Lung (tissue), 12 donors: ENCODE measurements around the gene EDN1. TPM values are rescaled to one million over a fixed set of nuclear protein-coding genes. Genes with fewer than 3 reads are reported as not detected.
A peak's percentile ranks its signal among the peaks of the same experiment; 100 is the strongest.

Source experiments
- ATAC-seq: fragments of 200-7000 bp; cut with Tn5 transposase; one replicate; pipeline ENCODE4 v1.9.1; 2020; ENCODE audit warnings: moderate number of reproducible peaks; ENCODE audit not compliant: insufficient read depth, low FRiP score
- DNase-seq, 3 donors: peaks; one replicate each; pipeline ENCODE4 v3.0.0-alpha.2; 2013 to 2017
- H3K27ac ChIP-seq, 2 donors: one replicate each; pipeline ENCODE4 v1.5.1; 2013; ENCODE audit warnings: mild to moderate bottlenecking in 2 of 2, moderate library complexity in 2 of 2, control low read depth in 1 of 2, inconsistent platforms in 1 of 2, low read depth in 1 of 2, low read length in 1 of 2
- H3K27me3 ChIP-seq, 3 donors: one replicate each; pipeline ENCODE4 v1.5.1; 2013; ENCODE audit warnings: low read length in 2 of 3; ENCODE audit not compliant: control insufficient read depth in 3 of 3, insufficient read depth in 3 of 3
- H3K36me3 ChIP-seq, 4 donors: one replicate each; pipeline ENCODE4 v1.5.1; 2013; ENCODE audit warnings: low read length in 4 of 4, mild to moderate bottlenecking in 1 of 4, moderate library complexity in 1 of 4; ENCODE audit not compliant: control insufficient read depth in 4 of 4, insufficient read depth in 4 of 4
- H3K4me1 ChIP-seq, 5 donors: one replicate each; pipeline ENCODE4 v1.5.1; 2013; ENCODE audit warnings: low read length in 5 of 5, mild to moderate bottlenecking in 2 of 5, moderate library complexity in 1 of 5; ENCODE audit not compliant: control insufficient read depth in 5 of 5, insufficient read depth in 5 of 5
- H3K4me3 ChIP-seq: one replicate; pipeline ENCODE4 v1.5.1; 2013; ENCODE audit warnings: mild to moderate bottlenecking, control low read depth, moderate library complexity
- H3K9ac ChIP-seq, 2 donors: one replicate each; pipeline ENCODE4 v1.5.1; 2013; ENCODE audit warnings: low read length in 2 of 2, control low read depth in 1 of 2; ENCODE audit not compliant: insufficient read depth in 1 of 2
- H3K9me3 ChIP-seq, 4 donors: one replicate each; pipeline ENCODE4 v1.5.1; 2013; ENCODE audit warnings: low read length in 3 of 4, mild to moderate bottlenecking in 1 of 4, moderate library complexity in 1 of 4; ENCODE audit not compliant: control insufficient read depth in 4 of 4, insufficient read depth in 3 of 4
- WGBS, 2 donors: extraction: QIAGEN DNeasy Blood & Tissue Kit; methylation state at CpG; one replicate each; pipeline ENCODE4 v1.1.7; 2013; 5-methylcytosine and 5-hydroxymethylcytosine counted together
- polyA plus RNA-seq, 2 donors: library from polyadenylated mRNA; stranded (reverse); fragments of 200-250 nt; gene quantifications; one replicate each; pipeline ENCODE4 v1.2.1, GENCODE V29; 2013
- total RNA-seq, 2 donors: library from RNA; depleted of rRNA in 1 of 2; stranded (reverse); fragments of >200 nt in 1 of 2; gene quantifications; one replicate each; pipeline ENCODE4 v1.2.1, GENCODE V29; 2014 to 2021
- TF ChIP-seq, protein P1 (sequence below): IDR thresholded peaks from 2 replicates; pipeline ENCODE4 v1.5.1; 2012; ENCODE audit warnings: mild to moderate bottlenecking; ENCODE audit errors: control extremely low read depth, extremely low read depth
- donor health status: control.
- donor health status: control.
- donor health status: Bipolar disorder and iron deficiency.
- donor health status: healthy.
- donor health status: DM: yes; HTN: yes; CAD: no.

The EDN1 gene
- total and polyA plus RNA-seq, 4 donors = 18.4 to 112 (median 40.3) TPM

DNA sequence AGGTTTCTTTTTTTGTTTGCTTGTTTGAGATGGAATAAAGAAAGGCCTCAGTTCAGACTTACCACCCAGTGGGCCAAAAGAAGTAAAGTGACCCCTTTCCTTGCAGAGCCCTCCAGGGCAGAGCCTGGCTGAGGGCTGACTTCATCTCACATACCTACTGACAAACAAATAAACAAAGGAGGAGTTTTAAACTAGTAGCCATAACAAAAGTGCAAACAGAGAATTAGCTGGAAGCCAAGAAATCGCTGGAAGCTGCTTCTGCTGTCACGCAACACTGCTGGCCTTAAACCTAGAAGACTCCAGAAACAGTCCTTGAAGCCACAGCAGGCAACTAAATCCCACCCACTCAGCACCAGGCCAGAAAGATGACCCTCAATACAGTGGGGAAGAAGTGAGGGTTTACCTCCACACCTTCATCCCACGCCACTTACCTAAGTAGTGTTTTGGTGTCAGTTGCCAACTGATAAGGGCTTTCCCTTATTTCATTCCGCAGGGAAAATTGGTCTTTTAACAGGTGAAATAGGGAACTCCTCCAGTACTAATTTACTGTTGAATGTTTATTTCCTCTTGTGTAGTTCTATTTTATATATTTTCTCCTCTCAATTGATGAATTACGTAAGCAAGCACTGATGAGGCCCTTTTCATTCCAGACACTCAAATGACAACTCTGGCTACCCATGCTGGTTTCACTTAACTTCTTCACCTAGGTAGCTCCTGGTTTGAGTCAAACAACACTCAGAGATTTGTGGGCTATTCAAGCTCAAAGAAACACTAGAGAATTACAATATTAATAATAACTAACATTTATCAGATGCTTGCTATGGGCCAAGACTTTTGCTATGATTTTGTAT is 46.2 kb downstream of the EDN1 start:
- Histone ChIP-seq H3K4me3 (no peak overlapping the region), H3K27ac (peak overlapping the region in 1 of 2 donors; percentile 11), H3K36me3 (no peaks in the 10 kb centered on the region), H3K4me1 (peaks cover 0 to 10% (median 0%) of the 10 kb centered on the region in 5 donors), H3K9me3 (no peaks in the 10 kb centered on the region), H3K27me3 (no peaks in the 10 kb centered on the region), H3K9ac (no peak overlapping the region)
- TF ChIP-seq, protein P1, sequence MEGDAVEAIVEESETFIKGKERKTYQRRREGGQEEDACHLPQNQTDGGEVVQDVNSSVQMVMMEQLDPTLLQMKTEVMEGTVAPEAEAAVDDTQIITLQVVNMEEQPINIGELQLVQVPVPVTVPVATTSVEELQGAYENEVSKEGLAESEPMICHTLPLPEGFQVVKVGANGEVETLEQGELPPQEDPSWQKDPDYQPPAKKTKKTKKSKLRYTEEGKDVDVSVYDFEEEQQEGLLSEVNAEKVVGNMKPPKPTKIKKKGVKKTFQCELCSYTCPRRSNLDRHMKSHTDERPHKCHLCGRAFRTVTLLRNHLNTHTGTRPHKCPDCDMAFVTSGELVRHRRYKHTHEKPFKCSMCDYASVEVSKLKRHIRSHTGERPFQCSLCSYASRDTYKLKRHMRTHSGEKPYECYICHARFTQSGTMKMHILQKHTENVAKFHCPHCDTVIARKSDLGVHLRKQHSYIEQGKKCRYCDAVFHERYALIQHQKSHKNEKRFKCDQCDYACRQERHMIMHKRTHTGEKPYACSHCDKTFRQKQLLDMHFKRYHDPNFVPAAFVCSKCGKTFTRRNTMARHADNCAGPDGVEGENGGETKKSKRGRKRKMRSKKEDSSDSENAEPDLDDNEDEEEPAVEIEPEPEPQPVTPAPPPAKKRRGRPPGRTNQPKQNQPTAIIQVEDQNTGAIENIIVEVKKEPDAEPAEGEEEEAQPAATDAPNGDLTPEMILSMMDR = no peak
- no peak for DNase-seq
- 77 to 84% methylated on average over 5 of the region's 5 CpGs for WGBS, 2 donors
- no peak for ATAC-seq

DNA sequence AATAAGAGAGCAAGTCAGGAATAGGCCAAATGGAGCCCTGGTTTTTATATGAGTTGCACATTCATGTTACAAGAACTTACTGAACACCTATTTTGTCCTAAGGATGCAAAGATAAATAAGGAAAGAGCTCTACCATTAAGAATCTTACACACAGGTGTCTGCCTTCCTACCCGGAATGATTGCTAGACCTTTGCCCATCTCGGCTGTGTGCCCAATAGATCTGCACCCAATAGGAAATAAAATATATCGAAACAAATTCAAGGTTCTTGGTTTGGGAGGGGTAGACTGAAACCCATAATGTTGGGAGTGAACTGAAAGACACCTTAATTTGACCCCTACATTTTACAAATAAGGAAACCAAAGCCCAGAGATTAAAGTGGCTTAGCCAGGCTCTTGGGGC is 48.9 kb downstream of the EDN1 start:
- 95 to 99% methylated on average over 3 of the region's 3 CpGs for WGBS, 2 donors
- no peak overlapping the region for H3K9ac ChIP-seq
- ATAC-seq = no peak
- H3K4me1 ChIP-seq = peaks cover 0 to 10% (median 0%) of the 10 kb centered on the region in 5 donors
- H3K4me3 ChIP-seq = no peak overlapping the region
- peaks cover 0 to 2% (median 0%) of the 10 kb centered on the region in 4 donors for H3K9me3 ChIP-seq
- TF ChIP-seq, protein P1 = no peak
- H3K27ac ChIP-seq = no peak overlapping the region
- H3K36me3 ChIP-seq = no peaks in the 10 kb centered on the region
- DNase-seq = no peak
- peaks cover 0 to 2% (median 0%) of the 10 kb centered on the region in 3 donors for H3K27me3 ChIP-seq

DNA sequence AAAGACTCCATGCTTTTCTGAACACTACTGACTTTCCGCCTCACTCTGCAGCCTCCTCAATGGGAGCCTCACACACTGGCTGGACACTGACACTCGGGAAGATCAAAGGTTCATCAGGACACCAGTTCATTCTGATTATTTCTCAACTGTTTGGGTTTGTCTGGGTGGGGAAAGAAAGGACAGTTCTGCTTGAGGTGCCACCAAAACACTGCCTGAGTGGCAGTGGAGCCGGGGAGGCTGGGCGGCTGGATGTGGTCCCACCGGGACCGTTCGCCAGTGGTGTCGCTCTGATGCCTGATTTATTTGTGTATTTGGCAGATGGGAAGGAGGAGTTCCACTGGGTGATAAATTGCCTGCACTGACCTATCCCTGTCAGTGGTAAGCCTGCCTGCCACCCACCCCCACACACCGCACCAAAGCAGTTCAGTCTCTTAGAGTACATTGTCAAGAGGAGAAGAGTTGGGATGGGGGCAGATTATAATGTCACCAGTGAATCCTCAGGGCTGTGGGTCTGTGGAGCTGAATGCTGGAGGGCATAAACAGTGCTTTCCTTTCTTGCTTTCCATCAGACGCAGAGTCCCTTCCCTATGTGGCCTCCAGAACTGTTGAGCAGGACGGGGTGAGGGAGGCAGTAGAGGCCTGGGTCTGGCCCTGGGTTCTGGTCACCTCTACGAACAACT is 49.8 kb downstream of the EDN1 start:
- DNase-seq (no peak), ATAC-seq (no peak)
- Histone ChIP-seq H3K9ac (no peak overlapping the region), H3K4me1 (peaks cover 0 to 8% (median 0%) of the 10 kb centered on the region in 5 donors), H3K9me3 (peaks cover 0 to 2% (median 0%) of the 10 kb centered on the region in 4 donors), H3K36me3 (no peaks in the 10 kb centered on the region), H3K27me3 (peaks cover 0 to 2% (median 0%) of the 10 kb centered on the region in 3 donors), H3K27ac (no peak overlapping the region), H3K4me3 (no peak overlapping the region)
- WGBS, 2 donors = 85 to 95% methylated on average over 12 of the region's 12 CpGs
- TF ChIP-seq, protein P1 = no peak
